Measurements from ENCODE around the gene XYLB.

- TF ChIP-seq EZH2phosphoT487 (IDR thresholded peaks at IDR 0.05; ENCODE audit: borderline replicate concordance, low read length) (no peak), CTCF (IDR thresholded peaks at IDR 0.05; ENCODE audit: low read depth, low read length, poor library complexity, severe bottlenecking) (no peak)
Measured at GRCh38 chr3:38343797-38344594, 2.6 kb upstream of the XYLB start.

Data from DOHH2 (cell line).